ENCODE results near the gene AKAP13.

The AKAP13 gene

GRCh38 chr15:85718271-85718971 lies 338.0 kb downstream of the AKAP13 start:
- DNase-seq: no peak

GRCh38 chr15:85718981-85719380 lies 338.6 kb downstream of the AKAP13 start:
- no peak for DNase-seq

- DNase-seq: no peak
Measured at GRCh38 chr15:85722374-85723152, 342.2 kb downstream of the AKAP13 start.

GRCh38 chr15:85723960-85724945 lies 343.9 kb downstream of the AKAP13 start:
- DNase-seq: no peak

- no peak for DNase-seq
Measured at GRCh38 chr15:85725019-85725418, 344.6 kb downstream of the AKAP13 start.

GRCh38 chr15:85725564-85725963 lies 345.2 kb downstream of the AKAP13 start:
- DNase-seq: no peak

- no peak for DNase-seq
Measured at GRCh38 chr15:85726454-85726853, 346.1 kb downstream of the AKAP13 start.

GRCh38 chr15:85727068-85727467 lies 346.7 kb downstream of the AKAP13 start:
- no peak for DNase-seq

GRCh38 chr15:85730001-85730820 lies 349.8 kb downstream of the AKAP13 start:
- DNase-seq: peak; percentile 70

GRCh38 chr15:85733416-85733815 lies 353.0 kb downstream of the AKAP13 start:
- no peak for DNase-seq

- DNase-seq: no peak
Measured at GRCh38 chr15:85737061-85737460, 356.7 kb downstream of the AKAP13 start.

- DNase-seq: no peak
Measured at GRCh38 chr15:85741021-85741421, 360.6 kb downstream of the AKAP13 start.

GRCh38 chr15:85741662-85742061 lies 361.3 kb downstream of the AKAP13 start:
- DNase-seq: no peak

- DNase-seq: peak; percentile 92
Measured at GRCh38 chr15:85742186-85742821, 361.9 kb downstream of the AKAP13 start.

- no peak for DNase-seq
Measured at GRCh38 chr15:85743392-85744055, 363.1 kb downstream of the AKAP13 start.

GRCh38 chr15:85744579-85744978 lies 364.2 kb downstream of the AKAP13 start:
- DNase-seq: no peak

GRCh38 chr15:85745023-85745422 lies 364.6 kb downstream of the AKAP13 start:
- no peak for DNase-seq

- DNase-seq: no peak
Measured at GRCh38 chr15:85745525-85746150, 365.2 kb downstream of the AKAP13 start.

- DNase-seq: no peak
Measured at GRCh38 chr15:85746641-85747040, 366.2 kb downstream of the AKAP13 start.

- DNase-seq: no peak
Measured at GRCh38 chr15:85748176-85748575, 367.8 kb downstream of the AKAP13 start.

- no peak for DNase-seq
Measured at GRCh38 chr15:85748729-85749128, 368.3 kb downstream of the AKAP13 start.
